Lower leg skin (tissue), 3 donors: Measurements from ENCODE around the gene APC.

Experiments
- CTCF ChIP-seq, 3 donors: fragments of 450-650 bp; IDR thresholded peaks; one replicate each; pipeline ENCODE4 v1.5.1; 2016; ENCODE audit warnings: antibody characterized with exemption in 3 of 3, mild to moderate bottlenecking in 3 of 3, moderate library complexity in 2 of 3
- POLR2A ChIP-seq, 2 donors: fragments of 450-650 bp; IDR thresholded peaks; one replicate each; pipeline ENCODE4 v1.6.1; 2016 to 2017; ENCODE audit warnings: antibody characterized with exemption in 2 of 2, mild to moderate bottlenecking in 1 of 2, moderate library complexity in 1 of 2

GRCh38 chr5:112772124-112772523 is 34.4 kb downstream of the APC start:
- TF ChIP-seq CTCF (IDR thresholded peaks at IDR 0.05) (no peak), POLR2A (IDR thresholded peaks at IDR 0.05) (no peak)
